GM19438 (cell line): ENCODE results near the gene MAMSTR.
"Not testable (repeated sequence)": the region's sequence is repeated elsewhere in the genome, so short reads cannot be mapped to it uniquely, and the experiment has no call there.

Source experiments
- ATAC-seq: cut with Tn5 transposase; IDR thresholded peaks from one replicate; pipeline ENCODE4 v1.9.1; 2021; ENCODE audit warnings: low read depth; ENCODE audit not compliant: unreplicated experiment

Gene MAMSTR

DNA sequence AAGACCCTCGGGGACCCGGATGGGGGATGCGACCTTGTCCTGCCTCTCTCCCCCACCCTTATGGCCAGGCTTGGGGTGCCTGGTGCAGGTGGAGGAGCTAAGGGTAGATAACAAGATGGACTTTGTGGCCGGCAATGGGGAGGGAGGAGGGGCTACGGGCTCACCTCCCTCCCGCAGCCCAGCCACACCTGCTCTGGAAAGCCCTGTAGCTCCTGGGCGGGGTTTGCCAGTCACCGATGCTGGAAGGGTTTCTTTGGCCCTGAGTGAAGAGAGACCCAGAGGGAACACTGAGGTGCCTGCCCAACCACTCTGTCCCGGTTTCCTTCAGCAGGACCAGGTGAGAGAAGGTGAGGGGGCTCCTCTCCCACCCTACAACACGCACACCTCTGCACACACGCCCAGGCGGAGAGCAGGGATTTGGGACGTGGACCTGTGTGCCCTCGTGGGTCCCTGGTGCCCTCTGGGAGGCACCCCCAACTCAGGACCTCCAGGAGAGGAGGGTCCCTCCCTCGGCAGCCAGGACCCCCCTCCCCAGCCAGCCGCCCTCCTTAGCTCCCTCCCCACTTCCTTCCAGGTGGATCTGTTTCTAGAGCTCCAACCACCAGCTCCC is 23.7 kb downstream of the MAMSTR start, which contains the start of gene FUT2:
FUT2 (plus strand) TSS at position 229 of the 610 bp plus-strand sequence. CDS start 6,986 bp downstream, outside the sequence.
- ATAC-seq: no peak

DNA sequence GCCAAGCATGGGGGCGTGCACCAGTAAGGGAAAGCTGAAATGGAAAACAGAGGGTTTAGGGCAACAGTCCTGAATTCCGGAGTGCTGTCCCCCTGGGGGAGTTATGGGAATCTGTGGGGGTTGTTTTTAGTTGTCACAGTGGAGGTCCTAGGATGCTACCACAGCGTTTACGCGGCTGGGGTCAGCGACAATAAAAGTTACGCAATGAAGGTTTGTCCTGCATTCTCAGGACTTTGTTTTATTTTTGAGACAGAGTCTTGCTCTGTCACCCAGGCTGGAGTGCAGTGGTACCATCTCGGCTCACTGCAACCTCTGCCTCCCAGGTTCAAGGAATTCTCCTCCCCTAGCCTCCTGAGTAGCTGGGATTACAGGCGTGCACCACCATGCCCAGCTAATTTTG is 25.9 kb downstream of the MAMSTR start:
- ATAC-seq: not testable (repeated sequence)

DNA sequence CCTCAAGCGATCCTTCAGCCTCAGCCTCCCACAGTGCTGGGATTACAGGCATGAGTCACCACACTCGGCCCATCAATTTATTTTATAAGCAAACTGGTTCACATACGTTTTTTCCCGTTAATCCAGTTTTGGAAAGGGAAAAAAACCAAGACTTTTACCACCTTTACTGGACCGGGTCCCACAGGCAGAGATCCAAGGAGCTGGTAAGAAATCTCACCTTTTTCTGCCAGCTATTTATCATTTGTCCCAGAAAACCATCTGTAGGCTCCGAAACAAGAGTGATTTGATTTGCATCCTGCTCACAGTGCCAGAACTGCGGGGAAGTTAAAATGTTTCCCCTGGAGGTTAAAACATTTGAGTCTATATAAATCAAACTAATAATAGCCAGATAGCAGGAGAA is 30.1 kb downstream of the MAMSTR start:
- ATAC-seq: no peak

GRCh38 chr19:48687776-48688175 is 31.7 kb downstream of the MAMSTR start:
- ATAC-seq: no peak

DNA sequence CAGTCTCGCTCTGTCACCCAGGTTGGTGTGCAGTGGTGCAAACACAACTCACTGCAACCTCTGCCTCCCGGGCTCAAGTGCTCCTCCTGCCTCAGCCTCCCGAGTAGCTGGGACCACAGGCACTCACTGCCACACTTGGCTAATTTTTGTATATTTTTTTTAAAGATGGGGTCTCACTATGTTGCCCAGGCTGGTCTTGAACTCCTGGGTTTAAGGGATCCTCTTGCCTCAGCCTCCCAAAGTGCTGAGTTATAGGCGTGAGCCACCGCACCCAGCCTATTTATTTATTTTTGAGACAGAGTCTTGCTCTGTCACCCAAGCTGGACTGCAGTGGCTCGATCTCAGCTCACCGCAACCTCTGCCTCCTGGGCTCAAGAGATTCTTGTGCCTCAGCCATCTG is 32.9 kb downstream of the MAMSTR start:
- not testable (repeated sequence) for ATAC-seq

- no peak for ATAC-seq
Measured at GRCh38 chr19:48686088-48686487, 33.4 kb downstream of the MAMSTR start.

- no peak for ATAC-seq
Measured at GRCh38 chr19:48685583-48685982, 33.9 kb downstream of the MAMSTR start.

- ATAC-seq: no peak
Measured at GRCh38 chr19:48683349-48683748, 36.2 kb downstream of the MAMSTR start.

DNA sequence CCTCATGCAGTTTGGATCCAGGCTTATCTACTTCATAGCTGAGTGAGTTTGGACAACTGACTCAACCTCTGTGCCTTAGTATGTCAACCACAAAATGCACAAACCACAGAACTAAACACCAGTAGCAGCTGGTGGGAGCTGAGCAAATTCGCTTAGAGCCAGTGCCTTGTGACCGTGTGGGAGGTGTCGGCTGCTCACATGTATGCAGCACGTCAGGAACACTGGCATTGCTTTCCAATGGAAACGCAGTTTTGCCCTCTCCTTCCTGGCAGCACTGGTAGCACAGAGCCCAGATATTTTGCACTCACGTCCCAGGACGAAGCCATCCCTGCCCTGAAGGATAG is 38.4 kb downstream of the MAMSTR start:
- no peak for ATAC-seq

GRCh38 chr19:48680436-48681126 is 38.9 kb downstream of the MAMSTR start:
- no peak for ATAC-seq

DNA sequence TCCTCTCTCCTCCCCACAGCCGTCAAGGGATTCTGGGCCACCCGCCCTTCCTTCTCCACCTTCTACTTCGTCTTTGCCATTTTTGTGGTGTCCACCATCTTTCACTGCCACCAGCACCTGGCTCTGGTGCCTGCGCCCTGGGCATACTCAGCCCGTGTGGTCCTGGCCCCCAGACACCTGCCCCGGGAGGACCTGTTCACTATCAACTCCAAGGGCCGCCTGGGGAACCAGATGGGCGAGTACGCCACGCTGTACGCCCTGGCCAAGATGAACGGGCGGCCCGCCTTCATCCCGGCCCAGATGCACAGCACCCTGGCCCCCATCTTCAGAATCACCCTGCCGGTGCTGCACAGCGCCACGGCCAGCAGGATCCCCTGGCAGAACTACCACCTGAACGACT is 39.5 kb downstream of the MAMSTR start:
- not testable (repeated sequence) for ATAC-seq

DNA sequence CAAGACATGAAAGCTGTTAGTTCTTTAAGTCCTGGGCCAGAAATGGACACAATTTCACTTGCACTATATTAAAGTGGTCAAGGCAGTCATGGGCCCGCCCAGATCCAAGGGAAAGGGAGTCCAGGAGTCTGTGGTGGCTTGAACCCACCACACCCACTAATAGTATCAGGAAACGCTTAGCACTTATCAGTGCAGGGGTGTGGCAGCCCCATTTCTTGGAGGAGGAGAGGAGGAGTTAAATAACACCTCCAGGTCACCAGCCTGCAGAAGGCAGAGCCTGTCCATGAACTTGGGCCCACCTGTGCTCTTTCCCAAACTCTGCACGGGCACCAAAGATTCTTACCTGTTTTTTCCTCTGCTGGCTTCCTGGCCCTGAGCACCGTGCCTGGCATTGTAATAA is 41.3 kb downstream of the MAMSTR start:
- no peak for ATAC-seq

GRCh38 chr19:48676887-48677286 is 42.6 kb downstream of the MAMSTR start:
- no peak for ATAC-seq

DNA sequence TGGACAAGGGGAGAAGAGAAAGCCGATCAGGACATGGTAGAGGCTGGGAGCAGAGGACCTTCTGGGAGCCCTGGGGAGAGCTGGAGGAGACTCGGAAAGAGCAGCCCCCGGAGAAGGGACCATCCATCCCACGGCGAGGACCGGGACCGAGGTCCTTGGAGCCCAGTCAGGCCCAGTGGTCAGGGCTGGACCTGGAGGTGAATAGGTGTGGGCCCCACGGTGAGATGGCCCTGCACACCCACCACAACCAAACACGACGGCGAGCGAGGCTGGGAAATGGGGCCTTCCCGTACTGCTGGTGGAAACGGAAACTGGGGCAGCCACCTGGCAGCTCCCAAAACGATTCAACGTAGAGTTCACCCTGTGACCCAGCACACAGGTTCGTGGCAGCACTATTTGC is 43.0 kb downstream of the MAMSTR start:
- ATAC-seq: no peak

- no peak for ATAC-seq
Measured at GRCh38 chr19:48674921-48675824, 44.4 kb downstream of the MAMSTR start.

DNA sequence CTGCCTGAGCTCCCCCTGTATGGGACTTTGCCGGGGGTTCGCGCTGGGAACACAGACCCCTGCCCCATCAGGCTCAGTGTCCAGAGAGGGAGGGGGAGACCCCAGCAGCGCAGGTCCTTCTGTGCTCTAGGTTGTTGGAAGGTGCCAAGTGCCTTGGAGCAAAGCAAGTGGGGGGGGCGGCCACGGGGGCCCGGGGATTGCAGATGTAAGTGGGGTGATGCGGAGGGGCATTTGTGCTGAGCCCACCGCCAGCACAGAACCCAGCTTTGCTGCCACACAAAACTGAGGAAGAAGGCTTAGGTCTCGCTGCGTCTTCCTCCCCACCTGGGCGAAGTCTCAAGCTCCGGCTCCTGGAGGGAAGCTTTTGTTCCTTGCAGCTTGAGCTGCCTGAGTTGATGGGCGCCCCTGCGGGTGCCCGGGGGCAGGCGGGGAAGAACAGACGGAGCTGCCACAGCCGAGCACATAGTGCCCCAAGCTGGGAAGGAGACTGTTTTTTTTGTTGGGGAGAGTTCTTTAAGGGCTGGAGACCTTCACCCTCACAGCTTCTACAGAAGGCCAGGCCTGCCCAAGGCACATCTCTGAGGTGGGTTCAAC is 45.2 kb downstream of the MAMSTR start:
- no peak for ATAC-seq

DNA sequence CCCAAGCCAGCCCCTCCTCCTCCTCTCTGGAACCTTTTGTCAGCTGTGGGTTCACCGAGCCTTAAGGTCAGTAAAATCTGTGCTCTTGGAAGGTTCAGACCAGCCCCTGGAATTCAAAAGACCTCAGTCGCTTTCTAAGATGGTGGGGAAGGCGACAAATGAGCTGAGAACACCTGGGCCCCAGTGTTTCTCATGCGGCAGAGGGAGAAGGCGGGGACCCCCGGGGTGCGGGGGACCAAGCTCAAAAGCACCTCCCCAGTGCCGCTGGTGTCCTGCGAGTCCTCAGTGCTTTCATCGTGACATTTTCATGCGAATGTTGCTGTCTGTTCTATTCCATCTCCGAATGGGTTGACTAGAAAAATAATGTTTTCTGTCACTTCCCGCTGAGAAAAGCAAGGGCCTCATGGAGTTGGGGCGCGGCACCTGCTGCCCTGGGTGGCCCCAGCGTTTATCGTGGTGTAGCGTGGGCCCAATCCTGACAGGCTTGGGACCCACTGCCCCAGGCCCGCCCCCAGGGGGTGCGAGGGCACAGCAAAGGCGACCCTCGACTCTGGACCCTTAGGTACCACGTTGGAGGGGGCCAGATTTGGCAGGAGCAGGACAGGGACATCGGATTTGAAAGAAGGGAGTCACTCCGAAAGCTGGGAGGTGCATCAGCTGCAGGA is 46.0 kb downstream of the MAMSTR start:
- ATAC-seq: no peak

DNA sequence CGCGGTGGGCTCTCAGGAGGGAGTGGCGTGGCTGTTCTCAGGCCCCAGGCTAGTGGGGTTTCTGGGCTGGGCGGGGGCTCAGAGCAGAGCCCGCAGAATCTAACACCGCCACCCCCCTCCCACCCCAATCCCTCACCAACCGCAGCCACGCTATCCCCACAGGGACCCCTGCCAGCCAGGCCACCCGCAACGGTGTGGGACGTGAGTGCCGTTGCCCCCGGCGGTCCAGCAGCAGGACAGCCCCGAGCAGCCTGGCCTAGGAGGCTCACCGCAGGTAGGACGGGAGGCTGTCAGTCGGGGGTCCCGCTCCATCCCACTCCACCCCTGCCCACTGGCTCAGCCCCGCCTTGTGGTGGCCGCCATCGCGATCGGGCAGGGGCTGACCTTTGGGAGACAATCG is 46.5 kb downstream of the MAMSTR start, which contains the start of gene NTN5:
NTN5 (minus strand) TSS at position 24 of the 400 bp plus-strand sequence. CDS start 2,031 bp downstream, outside the sequence.
- no peak for ATAC-seq

GRCh38 chr19:48671446-48671995 is 48.0 kb downstream of the MAMSTR start:
- no peak for ATAC-seq
